Kidney (tissue), 14 donors: ENCODE data around the gene TFF1. TPM values are rescaled to one million over a fixed set of nuclear protein-coding genes. Genes with fewer than 3 reads are reported as not detected.

Experiments used
- DNase-seq, 5 donors: peaks; one replicate each; pipeline ENCODE4 v3.0.0-alpha.2; 2013 to 2020
- FAIRE-seq: peaks from 2 replicates; lab custom pipeline; 2012; peaks lifted over from hg19 to GRCh38; lab: Jason Lieb, UNC
- H3K27ac ChIP-seq, 2 donors: one replicate each; pipeline ENCODE4 v1.7.0; 2013; ENCODE audit warnings: low read depth in 2 of 2, low read length in 2 of 2, inconsistent platforms in 1 of 2
- H3K27me3 ChIP-seq: one replicate; pipeline ENCODE4 v1.7.1; 2013; ENCODE audit warnings: low read length, inconsistent platforms; ENCODE audit not compliant: control insufficient read depth, insufficient read depth
- H3K36me3 ChIP-seq, 3 donors: one replicate each; pipeline versions ENCODE4 v1.7.0 to v1.7.1; 2013; ENCODE audit warnings: low read length in 3 of 3, control low read depth in 1 of 3, inconsistent platforms in 1 of 3; ENCODE audit not compliant: insufficient read depth in 3 of 3, control insufficient read depth in 2 of 3
- H3K4me1 ChIP-seq, 3 donors: one replicate each; pipeline versions ENCODE4 v1.7.0 to v1.7.1; 2013; ENCODE audit warnings: low read length in 3 of 3, inconsistent platforms in 1 of 3, low read depth in 1 of 3; ENCODE audit not compliant: control insufficient read depth in 2 of 3, insufficient read depth in 2 of 3
- H3K4me3 ChIP-seq, 3 donors: one replicate each; pipeline versions ENCODE4 v1.7.0 to v1.8.1; 2013; ENCODE audit warnings: low read length in 3 of 3, control low read depth in 1 of 3, inconsistent platforms in 1 of 3
- H3K9ac ChIP-seq, 3 donors: one replicate each; pipeline versions ENCODE4 v1.7.0 to v1.7.1; 2013; ENCODE audit warnings: low read length in 3 of 3, control low read depth in 1 of 3, inconsistent platforms in 1 of 3
- H3K9me3 ChIP-seq, 3 donors: one replicate each; pipeline versions ENCODE4 v1.7.0 to v1.7.1; 2013; ENCODE audit warnings: low read length in 3 of 3, control low read depth in 1 of 3, inconsistent platforms in 1 of 3; ENCODE audit not compliant: control insufficient read depth in 2 of 3, insufficient read depth in 1 of 3
- intact Hi-C: fragments of 100-400 bp; cut with DNase I; formaldehyde crosslinking; loops from one replicate; pipeline ENCODE4 v1.11.1; 2022
- polyA plus RNA-seq: library from polyadenylated mRNA; stranded (reverse); fragments of 350-450 nt; fragmentation: Illumina TruSeq; extraction: RNeasy Lipid Tissue Mini Kit (QIAGEN cat#74804); gene quantifications from one replicate; pipeline ENCODE4 v1.2.3, GENCODE V29; 2014; ENCODE audit warnings: low read depth, low replicate concordance; ENCODE audit not compliant: insufficient read depth
- total RNA-seq: library from RNA; stranded (reverse); fragmentation: NEBNext Ultra II Directional; extraction: Animal tissue kit (Norgen Biotek cat#: 25700); gene quantifications from one replicate; pipeline ENCODE4 v1.2.1, GENCODE V29; 2021
- TF ChIP-seq, protein P1 (sequence below): IDR thresholded peaks from 3 replicates; pipeline ENCODE4 v1.5.1; 2012; ENCODE audit warnings: mild to moderate bottlenecking, moderate library complexity, borderline replicate concordance; ENCODE audit not compliant: insufficient read depth; ENCODE audit errors: extremely low read depth
- donor health status: control.
- donor health status: control.
- donor health status: control.
- donor health status: control.
- donor health status: control.
- donor health status: DM: yes; HTN: yes; CAD: no.
- donor health status: Normal renal cell carcinoma (clear cell type).

TFF1 gene
- total and polyA plus RNA-seq, 2 donors from 2014 or later = not detected

DNA sequence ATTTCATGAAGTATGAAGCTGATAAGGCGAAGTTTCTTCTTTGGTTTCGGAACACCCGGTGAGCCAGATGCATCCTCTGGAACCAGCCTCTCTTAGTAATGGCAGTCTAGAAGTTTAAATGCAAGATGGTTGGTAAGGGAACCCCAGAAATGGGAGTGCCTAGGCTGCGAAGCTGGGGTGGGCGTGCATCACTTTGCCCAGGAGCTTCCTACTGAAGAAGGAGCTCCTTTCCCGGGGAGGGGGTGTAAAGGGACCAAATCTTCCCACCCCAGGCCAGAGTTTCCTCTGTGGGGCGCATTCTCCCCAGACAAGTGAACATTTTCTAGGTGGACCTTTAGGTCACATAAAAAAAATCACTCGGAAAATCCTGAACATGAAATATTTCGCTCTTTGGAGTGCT lies 19.9 kb downstream of the TFF1 start:
- Histone ChIP-seq H3K36me3 (no peaks in the 10 kb centered on the region), H3K27ac (no peak overlapping the region)

DNA sequence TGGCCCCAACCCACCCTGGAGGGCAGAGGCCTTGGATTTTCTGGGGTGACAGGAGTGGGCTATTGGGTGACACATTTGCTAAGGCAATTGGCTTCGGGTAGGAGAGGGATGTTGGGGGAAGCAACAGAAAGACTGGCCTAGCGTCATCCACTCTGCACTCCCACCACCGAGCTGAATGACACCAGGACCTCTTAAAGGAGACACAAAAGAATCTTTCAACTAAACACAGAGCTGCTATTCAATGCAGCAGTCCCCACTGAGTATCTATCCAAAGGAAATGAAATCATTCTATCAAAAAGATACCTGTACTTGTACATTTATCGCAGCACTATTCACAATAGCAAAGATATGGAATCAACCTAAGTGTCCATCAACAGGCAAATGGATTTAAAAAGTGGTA lies 21.7 kb downstream of the TFF1 start:
- Histone ChIP-seq H3K9me3 (no peaks in the 10 kb centered on the region), H3K27me3 (no peaks in the 10 kb centered on the region), H3K4me1 (no peaks in the 10 kb centered on the region), H3K9ac (no peak overlapping the region), H3K27ac (no peak overlapping the region), H3K36me3 (no peaks in the 10 kb centered on the region), H3K4me3 (no peak overlapping the region)
- DNase-seq = no peak
- intact Hi-C loops = no loop called here
- FAIRE-seq = no peak
- TF ChIP-seq, protein P1, sequence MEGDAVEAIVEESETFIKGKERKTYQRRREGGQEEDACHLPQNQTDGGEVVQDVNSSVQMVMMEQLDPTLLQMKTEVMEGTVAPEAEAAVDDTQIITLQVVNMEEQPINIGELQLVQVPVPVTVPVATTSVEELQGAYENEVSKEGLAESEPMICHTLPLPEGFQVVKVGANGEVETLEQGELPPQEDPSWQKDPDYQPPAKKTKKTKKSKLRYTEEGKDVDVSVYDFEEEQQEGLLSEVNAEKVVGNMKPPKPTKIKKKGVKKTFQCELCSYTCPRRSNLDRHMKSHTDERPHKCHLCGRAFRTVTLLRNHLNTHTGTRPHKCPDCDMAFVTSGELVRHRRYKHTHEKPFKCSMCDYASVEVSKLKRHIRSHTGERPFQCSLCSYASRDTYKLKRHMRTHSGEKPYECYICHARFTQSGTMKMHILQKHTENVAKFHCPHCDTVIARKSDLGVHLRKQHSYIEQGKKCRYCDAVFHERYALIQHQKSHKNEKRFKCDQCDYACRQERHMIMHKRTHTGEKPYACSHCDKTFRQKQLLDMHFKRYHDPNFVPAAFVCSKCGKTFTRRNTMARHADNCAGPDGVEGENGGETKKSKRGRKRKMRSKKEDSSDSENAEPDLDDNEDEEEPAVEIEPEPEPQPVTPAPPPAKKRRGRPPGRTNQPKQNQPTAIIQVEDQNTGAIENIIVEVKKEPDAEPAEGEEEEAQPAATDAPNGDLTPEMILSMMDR = no peak

More for the DNA sequence above, 19.9 kb downstream of the TFF1 start:
- TF ChIP-seq, protein P1 = no peak
- peaks cover 0 to 2% (median 0%) of the 10 kb centered on the region in 3 donors for H3K4me1 ChIP-seq
- no peaks in the 10 kb centered on the region for H3K27me3 ChIP-seq
- intact Hi-C loops = no loop called here
- FAIRE-seq = no peak
- no peak overlapping the region for H3K4me3 ChIP-seq
- H3K9me3 ChIP-seq = no peaks in the 10 kb centered on the region
- no peak for DNase-seq
- H3K9ac ChIP-seq = no peak overlapping the region

DNA sequence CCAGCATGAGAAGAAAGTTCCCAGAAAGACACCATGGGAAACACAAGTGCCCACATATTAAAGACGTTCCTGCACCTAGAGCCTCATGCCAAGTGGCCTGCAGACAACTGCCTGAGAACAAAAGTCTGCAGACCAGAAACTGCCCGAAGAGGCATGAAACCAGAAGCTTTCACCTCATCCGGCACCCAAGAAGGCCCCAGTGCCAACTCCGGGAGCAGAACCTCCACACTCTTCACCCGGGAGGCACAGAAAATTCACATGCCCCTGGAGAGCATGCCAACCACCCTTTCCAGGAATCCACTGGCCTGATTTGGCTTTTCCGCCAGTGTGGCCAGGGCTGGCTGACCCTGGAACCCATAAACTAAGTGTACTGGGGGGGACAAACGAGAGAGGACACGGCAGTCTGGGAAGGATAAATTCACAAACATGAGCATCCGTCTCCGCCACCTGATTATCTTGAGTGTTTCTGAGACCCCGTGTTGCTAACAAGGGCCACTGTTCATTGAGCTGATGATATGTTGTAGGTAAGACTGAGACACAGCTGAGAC lies 22.3 kb downstream of the TFF1 start:
- H3K4me3 ChIP-seq = no peak overlapping the region
- no peaks in the 10 kb centered on the region for H3K9me3 ChIP-seq
- H3K27me3 ChIP-seq = no peaks in the 10 kb centered on the region
- TF ChIP-seq, protein P1 = no peak
- intact Hi-C loops = no loop called here
- no peak overlapping the region for H3K9ac ChIP-seq
- FAIRE-seq (no peak), DNase-seq (no peak)
- no peaks in the 10 kb centered on the region for H3K4me1 ChIP-seq
- no peak overlapping the region for H3K27ac ChIP-seq
- no peaks in the 10 kb centered on the region for H3K36me3 ChIP-seq

DNA sequence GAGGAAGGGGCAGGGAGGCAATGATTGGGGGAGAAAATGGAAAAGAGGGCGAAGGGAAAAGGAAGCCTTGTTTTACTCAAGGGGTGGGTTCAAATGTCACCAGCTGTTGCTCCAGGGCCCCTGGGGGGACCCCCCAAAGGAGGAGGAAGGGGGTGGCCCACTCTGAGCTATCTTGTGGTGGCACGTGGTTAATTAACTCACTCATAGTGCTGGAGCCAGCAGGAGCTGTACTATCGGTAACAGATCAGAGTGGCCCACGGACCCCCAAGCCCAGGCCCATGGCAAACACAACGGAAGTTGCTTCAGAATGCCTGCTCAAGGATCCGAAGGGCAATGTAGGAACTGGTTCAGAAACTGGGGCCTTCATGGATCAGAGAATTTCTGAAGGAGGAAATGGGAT lies 22.8 kb downstream of the TFF1 start:
- no peak for DNase-seq
- no peak for FAIRE-seq
- H3K4me1 ChIP-seq = peaks cover 0 to 3% (median 0%) of the 10 kb centered on the region in 3 donors
- no peak overlapping the region for H3K9ac ChIP-seq
- H3K36me3 ChIP-seq = no peaks in the 10 kb centered on the region
- H3K4me3 ChIP-seq = no peak overlapping the region
- no peaks in the 10 kb centered on the region for H3K9me3 ChIP-seq
- H3K27me3 ChIP-seq = no peaks in the 10 kb centered on the region
- TF ChIP-seq, protein P1 = no peak
- no peak overlapping the region for H3K27ac ChIP-seq
- intact Hi-C loops = no loop called here
